GM12878 (cell line): ENCODE data around the gene FKRP.

Source experiments
- BCL11A ChIP-seq: IDR thresholded peaks from 2 replicates; pipeline ENCODE4 v1.6.1; 2011; ENCODE audit warnings: low read depth, low read length
- EP300 ChIP-seq, 2 experiments: fragments of 150-350 bp in 1 of 2; IDR thresholded peaks; 2 replicates each; pipeline ENCODE4 v1.6.1; 2011 to 2012; ENCODE audit warnings: low read depth in 2 of 2, low read length in 2 of 2, borderline replicate concordance in 1 of 2, improper control_type of control experiment in 1 of 2, inconsistent platforms in 1 of 2; ENCODE audit not compliant: control insufficient read depth in 1 of 2
- EZH2 ChIP-seq: IDR thresholded peaks from 2 replicates; pipeline ENCODE4 v1.6.1; 2012; ENCODE audit warnings: low read depth, mild to moderate bottlenecking, control low read depth, inconsistent platforms, low read length, borderline replicate concordance; ENCODE audit not compliant: control insufficient read depth
- HDAC6 ChIP-seq: fragments of 200-600 bp; sonication (generic); IDR thresholded peaks from one replicate; pipeline ENCODE4 v1.8.0; 2017; ENCODE audit warnings: antibody characterized with exemption; ENCODE audit not compliant: unreplicated experiment
- JUND ChIP-seq: IDR thresholded peaks from 2 replicates; pipeline ENCODE4 v1.6.1; 2012; ENCODE audit warnings: low read depth, mild to moderate bottlenecking, low read length, improper control_type of control experiment, moderate library complexity
- MXI1 ChIP-seq: fragments of 150-350 bp; IDR thresholded peaks from 2 replicates; pipeline ENCODE4 v1.6.1; 2011; ENCODE audit warnings: low read depth, mild to moderate bottlenecking, inconsistent platforms, low read length, improper control_type of control experiment
- MYC ChIP-seq: IDR thresholded peaks from 2 replicates; pipeline ENCODE4 v1.6.1; 2011; ENCODE audit warnings: mild to moderate bottlenecking, low read length, moderate library complexity, inconsistent platforms; ENCODE audit not compliant: insufficient read depth, insufficient replicate concordance, insufficient read length, severe bottlenecking
- POLR2A ChIP-seq: IDR thresholded peaks from 2 replicates; pipeline ENCODE4 v1.6.1; 2011; ENCODE audit warnings: low read depth, mild to moderate bottlenecking, low read length
- POLR2AphosphoS5 ChIP-seq: IDR thresholded peaks from 2 replicates; pipeline ENCODE4 v1.6.1; 2011; ENCODE audit warnings: mild to moderate bottlenecking, low read length, inconsistent platforms
- YY1 ChIP-seq: IDR thresholded peaks from 2 replicates; pipeline ENCODE4 v1.6.1; 2011; ENCODE audit warnings: low read depth, mild to moderate bottlenecking, low read length
- TF ChIP-seq, protein P1 (sequence below): fragments of 450-650 bp; formaldehyde crosslinking; IDR thresholded peaks from 2 replicates; pipeline ENCODE4 v1.4.0; 2022; ENCODE audit warnings: mild to moderate bottlenecking, moderate library complexity
- TF ChIP-seq, protein P2 (sequence below), 3 experiments: IDR thresholded peaks in 2 of 3; conservative IDR thresholded peaks in 1 of 3; 2 replicates each; pipeline ENCODE4 v1.5.1; 2011; ENCODE audit warnings: low read depth in 3 of 3, low read length in 3 of 3, mild to moderate bottlenecking in 3 of 3, control low read depth in 2 of 3, moderate library complexity in 2 of 3, inconsistent platforms in 1 of 3, mixed read lengths in 1 of 3; ENCODE audit not compliant: control insufficient read depth in 2 of 3, insufficient read depth in 1 of 3; ENCODE audit errors: extremely low read depth in 1 of 3

DNA sequence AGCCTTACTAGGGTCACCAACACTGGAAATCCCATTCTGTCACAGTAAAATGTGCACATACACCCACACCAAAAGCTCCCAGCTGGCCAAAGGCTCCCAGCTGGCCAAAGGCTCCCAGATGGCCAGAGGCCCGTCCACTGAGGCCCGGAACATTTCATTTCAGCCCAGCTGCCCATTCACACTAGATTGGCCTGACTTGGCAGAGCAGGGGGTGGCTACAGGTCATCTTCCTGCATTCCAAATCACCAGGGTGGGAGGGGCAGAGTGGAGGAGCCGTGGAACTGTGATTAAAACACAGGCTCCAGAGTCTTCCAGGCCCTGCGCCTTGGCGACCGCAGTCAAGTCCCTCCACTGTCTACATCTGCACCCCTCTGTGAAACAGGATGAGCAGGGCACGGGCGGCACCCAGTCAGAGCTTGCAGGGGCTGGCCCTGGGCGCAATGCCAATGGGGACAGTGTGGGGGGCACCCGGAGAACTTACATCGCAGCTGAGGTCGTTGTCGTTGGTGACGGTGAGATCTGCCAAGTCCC, 18.8 kb upstream of the FKRP start:
- TF ChIP-seq MYC (no peak), POLR2AphosphoS5 (no peak), POLR2A (no peak), JUND (no peak), HDAC6 (no peak), MXI1 (no peak), EP300 (IDR thresholded peaks at IDR 0.05; ENCODE audit: borderline replicate concordance in 1 of 2, control insufficient read depth in 1 of 2, low read depth in 2 of 2, low read length in 2 of 2) (no peak), YY1 (no peak), BCL11A (no peak), EZH2 (no peak)
- TF ChIP-seq, protein P1, sequence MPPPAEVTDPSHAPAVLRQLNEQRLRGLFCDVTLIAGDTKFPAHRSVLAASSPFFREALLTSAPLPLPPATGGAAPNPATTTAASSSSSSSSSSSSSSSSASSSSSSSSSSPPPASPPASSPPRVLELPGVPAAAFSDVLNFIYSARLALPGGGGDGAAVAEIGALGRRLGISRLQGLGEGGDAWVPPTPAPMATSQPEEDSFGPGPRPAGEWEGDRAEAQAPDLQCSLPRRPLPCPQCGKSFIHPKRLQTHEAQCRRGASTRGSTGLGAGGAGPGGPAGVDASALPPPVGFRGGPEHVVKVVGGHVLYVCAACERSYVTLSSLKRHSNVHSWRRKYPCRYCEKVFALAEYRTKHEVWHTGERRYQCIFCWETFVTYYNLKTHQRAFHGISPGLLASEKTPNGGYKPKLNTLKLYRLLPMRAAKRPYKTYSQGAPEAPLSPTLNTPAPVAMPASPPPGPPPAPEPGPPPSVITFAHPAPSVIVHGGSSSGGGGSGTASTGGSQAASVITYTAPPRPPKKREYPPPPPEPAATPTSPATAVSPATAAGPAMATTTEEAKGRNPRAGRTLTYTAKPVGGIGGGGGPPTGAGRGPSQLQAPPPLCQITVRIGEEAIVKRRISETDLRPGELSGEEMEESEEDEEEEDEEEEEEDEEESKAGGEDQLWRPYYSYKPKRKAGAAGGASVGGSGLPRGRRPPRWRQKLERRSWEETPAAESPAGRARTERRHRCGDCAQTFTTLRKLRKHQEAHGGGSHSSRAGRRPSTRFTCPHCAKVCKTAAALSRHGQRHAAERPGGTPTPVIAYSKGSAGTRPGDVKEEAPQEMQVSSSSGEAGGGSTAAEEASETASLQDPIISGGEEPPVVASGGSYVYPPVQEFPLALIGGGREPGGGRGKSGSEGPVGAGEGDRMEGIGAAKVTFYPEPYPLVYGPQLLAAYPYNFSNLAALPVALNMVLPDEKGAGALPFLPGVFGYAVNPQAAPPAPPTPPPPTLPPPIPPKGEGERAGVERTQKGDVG: no peak
- TF ChIP-seq, protein P2, sequence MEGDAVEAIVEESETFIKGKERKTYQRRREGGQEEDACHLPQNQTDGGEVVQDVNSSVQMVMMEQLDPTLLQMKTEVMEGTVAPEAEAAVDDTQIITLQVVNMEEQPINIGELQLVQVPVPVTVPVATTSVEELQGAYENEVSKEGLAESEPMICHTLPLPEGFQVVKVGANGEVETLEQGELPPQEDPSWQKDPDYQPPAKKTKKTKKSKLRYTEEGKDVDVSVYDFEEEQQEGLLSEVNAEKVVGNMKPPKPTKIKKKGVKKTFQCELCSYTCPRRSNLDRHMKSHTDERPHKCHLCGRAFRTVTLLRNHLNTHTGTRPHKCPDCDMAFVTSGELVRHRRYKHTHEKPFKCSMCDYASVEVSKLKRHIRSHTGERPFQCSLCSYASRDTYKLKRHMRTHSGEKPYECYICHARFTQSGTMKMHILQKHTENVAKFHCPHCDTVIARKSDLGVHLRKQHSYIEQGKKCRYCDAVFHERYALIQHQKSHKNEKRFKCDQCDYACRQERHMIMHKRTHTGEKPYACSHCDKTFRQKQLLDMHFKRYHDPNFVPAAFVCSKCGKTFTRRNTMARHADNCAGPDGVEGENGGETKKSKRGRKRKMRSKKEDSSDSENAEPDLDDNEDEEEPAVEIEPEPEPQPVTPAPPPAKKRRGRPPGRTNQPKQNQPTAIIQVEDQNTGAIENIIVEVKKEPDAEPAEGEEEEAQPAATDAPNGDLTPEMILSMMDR (IDR thresholded peaks at IDR 0.05 in 2 of 3, conservative IDR thresholded peaks at IDR 0.05 in 1 of 3; ENCODE audit: control insufficient read depth in 2 of 3, extremely low read depth in 1 of 3, insufficient read depth in 1 of 3, low read depth in 3 of 3, low read length in 3 of 3): no peak
